ENCODE data around the gene FAM229B. TPM values are rescaled to one million over a fixed set of nuclear protein-coding genes. Genes with fewer than 3 reads are reported as not detected.

The FAM229B gene
- total RNA-seq, 1 donor from 2014 or later = 22.5 TPM

DNA sequence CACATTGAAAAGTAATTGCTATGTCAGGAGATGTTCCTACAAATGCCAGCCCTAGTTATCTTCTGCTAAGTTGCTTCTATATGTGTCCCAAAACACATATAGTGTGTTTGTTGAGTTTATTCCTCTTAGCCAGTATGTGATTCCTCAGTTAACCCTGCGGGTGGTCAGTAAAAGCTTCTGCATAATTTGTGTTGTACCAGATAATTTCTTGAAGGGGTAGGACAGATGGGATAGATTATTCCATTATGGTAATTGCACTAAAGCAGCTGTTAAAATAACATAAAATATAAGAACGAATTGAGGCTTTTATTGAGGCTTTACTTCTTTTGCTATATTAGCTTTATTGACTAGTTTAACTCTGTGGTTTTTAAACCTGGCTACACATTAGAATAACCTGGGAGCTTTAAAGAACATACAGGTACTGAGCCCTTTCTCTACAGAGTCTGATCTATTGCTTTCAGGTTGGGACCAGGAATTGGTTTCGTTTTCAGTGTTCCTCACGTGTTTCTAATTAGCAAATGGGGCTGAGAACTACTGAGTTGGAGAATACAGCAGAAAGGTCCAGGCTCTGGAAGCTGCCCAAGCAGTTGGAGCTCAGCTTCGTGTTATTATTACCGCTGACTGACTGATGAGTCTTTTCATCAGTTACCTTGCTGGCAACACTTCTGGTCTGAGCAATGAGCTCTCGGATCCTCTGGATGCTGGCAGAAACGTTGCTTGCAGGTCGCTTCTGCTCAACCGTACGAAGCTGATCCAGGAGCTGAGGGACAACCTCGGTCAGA, 56.9 kb downstream of the FAM229B start:
- no peak for DNase-seq

DNA sequence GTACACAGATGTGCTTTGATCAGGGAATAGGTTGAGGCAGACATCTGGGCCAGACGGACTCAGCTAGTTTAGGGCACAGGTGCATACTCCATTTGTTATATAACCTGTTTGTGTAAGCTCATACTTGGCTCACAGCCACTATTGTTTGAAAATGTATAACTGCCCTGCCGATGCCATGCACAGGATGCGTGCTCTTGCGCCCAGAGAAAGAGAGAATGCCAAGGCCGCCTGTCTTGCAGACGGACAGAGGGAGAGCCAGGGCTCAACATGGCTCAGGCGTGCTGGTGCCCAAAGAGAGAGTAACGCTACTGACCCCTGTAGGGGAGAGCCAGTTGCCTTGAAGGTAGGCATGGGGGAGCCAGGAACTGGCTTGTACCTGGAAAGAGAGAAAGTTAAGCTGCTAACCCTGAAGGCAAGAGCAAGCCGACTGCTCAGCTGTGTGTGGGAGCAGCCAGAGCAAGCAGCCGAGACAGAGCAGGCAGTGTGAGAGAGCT, 57.7 kb downstream of the FAM229B start:
- no peak for DNase-seq

DNA sequence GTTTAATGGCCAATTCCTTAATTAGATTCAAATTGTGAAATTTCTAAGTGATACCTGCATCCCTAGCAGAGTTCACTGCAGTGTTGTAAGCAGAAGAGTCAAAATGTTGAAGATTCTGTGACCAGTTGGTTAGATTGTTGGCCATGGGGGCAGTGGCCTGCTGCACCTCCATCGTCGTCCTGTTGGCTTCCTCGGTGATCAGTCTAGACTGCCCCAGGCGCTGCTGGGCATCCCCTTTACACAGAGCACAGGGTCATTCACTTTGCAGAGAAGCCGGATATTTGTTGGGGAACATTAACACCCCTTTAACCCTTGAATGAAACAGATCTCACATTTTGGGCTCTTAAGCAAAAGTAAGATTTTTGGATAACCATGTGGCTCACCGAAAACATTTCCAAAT, 60.7 kb downstream of the FAM229B start:
- no peak for DNase-seq

DNA sequence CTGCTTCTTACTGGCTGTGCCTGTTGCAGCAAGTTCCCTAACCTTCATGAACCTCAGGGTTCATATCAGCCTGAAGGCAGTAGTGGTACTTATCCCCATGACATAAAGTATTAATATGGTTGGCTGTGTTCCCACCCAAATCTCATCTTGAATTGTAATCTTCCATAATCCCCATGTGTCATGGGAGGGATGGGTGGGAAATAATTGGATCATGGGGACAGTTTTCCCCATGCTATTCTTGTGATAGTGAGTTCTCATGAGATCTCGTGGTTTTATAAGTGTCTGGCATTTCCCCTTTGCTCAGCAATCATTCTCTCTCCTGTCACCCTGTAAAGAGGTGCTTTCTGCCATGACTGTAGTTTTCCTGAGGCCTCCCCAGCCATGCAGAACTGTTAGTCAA, 61.8 kb downstream of the FAM229B start:
- no peak for DNase-seq

DNA sequence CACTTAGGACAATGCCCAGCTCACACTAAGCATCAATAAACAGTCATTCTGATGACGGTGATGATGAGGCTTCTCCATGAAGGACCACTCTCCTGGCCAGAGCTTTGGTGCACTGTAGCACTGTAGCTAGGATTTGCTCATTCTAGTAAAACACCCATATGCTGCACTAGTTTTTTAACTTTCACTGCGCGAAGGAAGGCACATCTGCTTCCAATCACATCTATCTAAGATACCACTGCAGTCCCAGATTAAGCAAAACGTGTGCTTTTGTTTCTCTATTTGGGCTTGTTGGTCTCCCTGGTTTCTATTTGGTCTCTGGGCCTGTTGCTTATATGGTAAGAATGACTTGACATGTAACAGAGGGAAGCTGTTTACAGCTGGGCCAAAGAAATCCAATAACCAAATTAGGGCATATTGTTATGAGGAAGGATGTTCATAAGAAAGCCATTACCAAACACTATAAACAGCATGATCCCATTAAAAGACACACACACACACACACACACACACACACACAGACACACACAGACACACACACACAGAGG, 62.4 kb downstream of the FAM229B start:
- no peak for DNase-seq

DNA sequence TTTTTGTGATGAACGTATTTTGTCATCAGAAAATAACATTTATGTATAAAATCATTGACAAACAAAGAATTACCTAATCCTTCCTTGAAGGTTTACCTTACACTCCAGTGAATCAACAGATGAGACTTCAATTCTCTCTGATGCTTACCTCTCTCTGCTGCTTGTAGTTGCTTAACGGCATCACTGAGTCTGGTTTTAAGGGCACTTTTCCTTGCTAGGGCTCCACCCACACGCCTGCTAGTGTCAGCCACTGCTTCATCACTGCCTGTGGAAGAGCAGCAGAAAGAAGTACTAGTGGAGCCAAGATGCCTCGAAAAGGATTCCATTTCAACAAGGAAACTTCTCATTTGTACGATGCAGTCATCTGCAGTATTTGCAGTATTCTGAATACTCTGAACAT, 63.0 kb downstream of the FAM229B start:
- DNase-seq = no peak

Other genes with a start within 250 kb of the FAM229B start
- gene FYN, start 214.1 kb upstream of the FAM229B start, total RNA-seq = 246 TPM
- not detected for gene CCN6, start 33.5 kb upstream of the FAM229B start, total RNA-seq
- gene TUBE1, start 109 bp upstream of the FAM229B start, total RNA-seq = 42.1 TPM
- 19.2 TPM for gene LAMA4, start 167.0 kb downstream of the FAM229B start, total RNA-seq

Measured in occipital lobe (tissue), 2 donors.